GM19438 (cell line): ENCODE results near the gene FGR.

Experiments used
- ATAC-seq: cut with Tn5 transposase; IDR thresholded peaks from one replicate; pipeline ENCODE4 v1.9.1; 2021; ENCODE audit warnings: low read depth; ENCODE audit not compliant: unreplicated experiment

Gene FGR

GRCh38 chr1:27590917-27591508 is 44.0 kb downstream of the FGR start:
- no peak for ATAC-seq

- no peak for ATAC-seq
Observed at GRCh38 chr1:27589841-27590426, 45.1 kb downstream of the FGR start.

GRCh38 chr1:27589441-27589840 is 45.5 kb downstream of the FGR start:
- ATAC-seq, result no peak

- ATAC-seq, result no peak
Observed at GRCh38 chr1:27588256-27589232, 46.4 kb downstream of the FGR start.

GRCh38 chr1:27585684-27586083 is 49.3 kb downstream of the FGR start:
- ATAC-seq, result no peak

- ATAC-seq, result no peak
Observed at GRCh38 chr1:27584453-27584852, 50.5 kb downstream of the FGR start.

GRCh38 chr1:27583479-27583878 is 51.5 kb downstream of the FGR start:
- no peak for ATAC-seq

GRCh38 chr1:27581823-27582243 is 53.2 kb downstream of the FGR start:
- ATAC-seq, result no peak

GRCh38 chr1:27577504-27578188 is 57.3 kb downstream of the FGR start:
- no peak for ATAC-seq

GRCh38 chr1:27576806-27577227 is 58.2 kb downstream of the FGR start:
- no peak for ATAC-seq

- ATAC-seq, result no peak
Observed at GRCh38 chr1:27575840-27576331, 59.1 kb downstream of the FGR start.

GRCh38 chr1:27574871-27575831 is 59.8 kb downstream of the FGR start:
- no peak for ATAC-seq

GRCh38 chr1:27574001-27574781 is 60.8 kb downstream of the FGR start:
- no peak for ATAC-seq

- no peak for ATAC-seq
Observed at GRCh38 chr1:27572679-27573426, 62.1 kb downstream of the FGR start.

- ATAC-seq, result no peak
Observed at GRCh38 chr1:27572019-27572678, 62.8 kb downstream of the FGR start.

GRCh38 chr1:27571439-27572018 is 63.5 kb downstream of the FGR start:
- no peak for ATAC-seq

GRCh38 chr1:27570784-27571183 is 64.2 kb downstream of the FGR start:
- ATAC-seq, result no peak
